MM.1S (cell line): ENCODE data around the gene USP40.

Source experiments
- EZH2 ChIP-seq: fragments of 300-600 bp; sonication (generic); optimal IDR thresholded peaks from 2 replicates; pipeline ENCODE3; 2017; ENCODE audit warnings: low read depth, mild to moderate bottlenecking, antibody characterized with exemption, low read length, mixed read lengths
- TF ChIP-seq, protein P1 (sequence below): fragments of 300-600 bp; sonication (generic); IDR thresholded peaks from 2 replicates; pipeline ENCODE4 v1.5.1; 2016; ENCODE audit warnings: antibody characterized with exemption, low read length, mixed read lengths

DNA sequence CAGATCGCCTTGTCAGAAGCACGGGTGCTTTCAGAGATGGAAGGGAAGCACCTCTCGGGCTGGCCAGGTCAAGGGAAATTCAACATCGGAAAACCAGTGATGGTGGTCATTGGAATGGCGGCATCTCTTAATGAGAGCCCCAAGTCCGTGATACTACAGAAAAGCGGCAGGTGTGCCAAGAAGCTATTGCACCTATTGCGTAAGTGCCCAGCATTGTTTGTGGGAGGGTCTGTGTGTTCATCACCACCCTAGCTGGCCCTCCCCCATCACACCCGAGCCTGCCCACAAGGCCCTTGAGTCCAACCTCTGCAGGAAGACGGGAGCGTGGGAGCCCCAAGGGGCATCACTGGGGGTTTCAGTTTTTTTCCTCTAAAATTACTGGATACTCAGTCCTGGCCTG, 111.6 kb downstream of the USP40 start:
- TF ChIP-seq, protein P1, sequence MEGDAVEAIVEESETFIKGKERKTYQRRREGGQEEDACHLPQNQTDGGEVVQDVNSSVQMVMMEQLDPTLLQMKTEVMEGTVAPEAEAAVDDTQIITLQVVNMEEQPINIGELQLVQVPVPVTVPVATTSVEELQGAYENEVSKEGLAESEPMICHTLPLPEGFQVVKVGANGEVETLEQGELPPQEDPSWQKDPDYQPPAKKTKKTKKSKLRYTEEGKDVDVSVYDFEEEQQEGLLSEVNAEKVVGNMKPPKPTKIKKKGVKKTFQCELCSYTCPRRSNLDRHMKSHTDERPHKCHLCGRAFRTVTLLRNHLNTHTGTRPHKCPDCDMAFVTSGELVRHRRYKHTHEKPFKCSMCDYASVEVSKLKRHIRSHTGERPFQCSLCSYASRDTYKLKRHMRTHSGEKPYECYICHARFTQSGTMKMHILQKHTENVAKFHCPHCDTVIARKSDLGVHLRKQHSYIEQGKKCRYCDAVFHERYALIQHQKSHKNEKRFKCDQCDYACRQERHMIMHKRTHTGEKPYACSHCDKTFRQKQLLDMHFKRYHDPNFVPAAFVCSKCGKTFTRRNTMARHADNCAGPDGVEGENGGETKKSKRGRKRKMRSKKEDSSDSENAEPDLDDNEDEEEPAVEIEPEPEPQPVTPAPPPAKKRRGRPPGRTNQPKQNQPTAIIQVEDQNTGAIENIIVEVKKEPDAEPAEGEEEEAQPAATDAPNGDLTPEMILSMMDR, result no peak
- no peak for TF ChIP-seq EZH2
